H1 (cell line): ENCODE results near the gene TMEM266. TPM values are rescaled to one million over a fixed set of nuclear protein-coding genes. Genes with fewer than 3 reads are reported as not detected.

ENCODE experiments used
- CHD1 ChIP-seq: IDR thresholded peaks from 2 replicates; pipeline ENCODE4 v1.6.1; 2012; ENCODE audit warnings: low read depth, low read length, improper control_type of control experiment
- CHD7 ChIP-seq: fragments of 300-600 bp; sonication (generic); IDR thresholded peaks from 2 replicates; pipeline ENCODE4 v1.7.1; 2012; ENCODE audit warnings: low read length, moderate library complexity, mild to moderate bottlenecking, inconsistent platforms; ENCODE audit not compliant: insufficient replicate concordance
- EGR1 ChIP-seq: IDR thresholded peaks from 2 replicates; pipeline ENCODE4 v1.6.1; 2011; ENCODE audit warnings: low read depth, low read length, borderline replicate concordance
- EP300 ChIP-seq, 2 experiments: IDR thresholded peaks; 1 replicate in 1 of 2; 2 replicates in 1 of 2; pipeline ENCODE4 v1.6.1; 2011 to 2012; ENCODE audit warnings: low read depth in 2 of 2, low read length in 2 of 2, mild to moderate bottlenecking in 2 of 2, borderline replicate concordance in 1 of 2, inconsistent platforms in 1 of 2, moderate library complexity in 1 of 2
- KDM1A ChIP-seq: fragments of 200-600, 300-600 bp; sonication (generic); IDR thresholded peaks from 2 replicates; pipeline ENCODE4 v1.7.1; 2016; ENCODE audit warnings: mild to moderate bottlenecking, low read length, borderline replicate concordance
- NANOG ChIP-seq: IDR thresholded peaks from 2 replicates; pipeline ENCODE4 v1.6.1; 2011; ENCODE audit warnings: low read length, low read depth, mild to moderate bottlenecking, inconsistent platforms; ENCODE audit not compliant: insufficient read depth, poor library complexity, severe bottlenecking
- POLR2AphosphoS5 ChIP-seq: IDR thresholded peaks from 2 replicates; pipeline ENCODE4 v1.6.1; 2011; ENCODE audit warnings: low read depth, low read length
- SIX5 ChIP-seq: IDR thresholded peaks from 2 replicates; pipeline ENCODE4 v1.6.1; 2011; ENCODE audit warnings: mild to moderate bottlenecking, low read depth, low read length
- SP1 ChIP-seq: IDR thresholded peaks from 2 replicates; pipeline ENCODE4 v1.6.1; 2011; ENCODE audit warnings: low read depth, low read length
- SP2 ChIP-seq: IDR thresholded peaks from 2 replicates; pipeline ENCODE4 v1.6.1; 2012; ENCODE audit warnings: mild to moderate bottlenecking, low read length, inconsistent platforms
- TAF1 ChIP-seq: IDR thresholded peaks from 2 replicates; pipeline ENCODE4 v1.6.1; 2011; ENCODE audit warnings: mild to moderate bottlenecking, low read depth, low read length
- TBP ChIP-seq: IDR thresholded peaks from 2 replicates; pipeline ENCODE4 v1.6.1; 2011; ENCODE audit warnings: low read depth, low read length, improper control_type of control experiment
- YY1 ChIP-seq: IDR thresholded peaks from 2 replicates; pipeline ENCODE4 v1.6.1; 2011; ENCODE audit warnings: low read depth, mild to moderate bottlenecking, low read length
- polyA plus RNA-seq, 7 experiments: library from polyadenylated mRNA; depleted of rRNA in 3 of 7; stranded (reverse) in 5 of 7; unstranded in 2 of 7; fragments of >200 nt in 5 of 7; fragments of 200-250 nt in 2 of 7; gene quantifications; 1 replicate in 5 of 7; 2 replicates in 1 of 7; 4 replicates in 1 of 7; pipeline versions ENCODE4 v1.2.1 to v1.2.3, GENCODE V29; 2011 to 2013; ENCODE audit warnings: missing spikeins in 2 of 7, mixed read lengths in 2 of 7
- total RNA-seq: library from RNA; stranded (reverse); fragmentation: NEBNext Ultra II Directional; extraction: Animal tissue kit (Norgen Biotek cat#: 25700); gene quantifications from 2 replicates; pipeline ENCODE4 v1.2.1, GENCODE V29; 2021

Gene TMEM266
- total and polyA plus RNA-seq, 2 of the 8 experiments (the other 6 are each of a cell fraction or from before 2014, with no cell fraction given): 2.6 TPM

- no peak for TF ChIP-seq CHD7
- no peak for TF ChIP-seq POLR2AphosphoS5
- TF ChIP-seq NANOG: no peak
- TF ChIP-seq KDM1A: no peak
- 0 out of 2 replicates have a peak, but pooled peaks have one; percentile 42 for TF ChIP-seq SP1
- TF ChIP-seq TBP: no peak
- TF ChIP-seq EGR1: no peak
- TF ChIP-seq TAF1: no peak
- peak; percentile 93 for TF ChIP-seq YY1
- no peak for TF ChIP-seq SP2
- no peak for TF ChIP-seq EP300 (IDR thresholded peaks at IDR 0.05; ENCODE audit: borderline replicate concordance in 1 of 2, low read depth in 2 of 2, low read length in 2 of 2)
- TF ChIP-seq SIX5: peak; percentile 86
- no peak for TF ChIP-seq CHD1
These were observed 109.2 kb downstream of the TMEM266 start (continued) for GRCh38 chr15:76169018-76169417.
